Upper lobe of right lung (tissue), 1 donor: ENCODE data around the gene EN2. TPM values are rescaled to one million over a fixed set of nuclear protein-coding genes. Genes with fewer than 3 reads are reported as not detected.

Source experiments
- ATAC-seq: fragments of 200-7000 bp; cut with Tn5 transposase; one replicate; pipeline ENCODE4 v1.9.1; 2020; ENCODE audit warnings: mild to moderate bottlenecking, moderate library complexity
- DNase-seq: peaks from one replicate; pipeline ENCODE4 v3.0.0-alpha.2; 2020
- H3K27ac ChIP-seq: fragments of 200-600 bp; one replicate; pipeline ENCODE4 v1.8.0; 2022
- H3K27me3 ChIP-seq: fragments of 200-600 bp; one replicate; pipeline ENCODE4 v1.8.0; 2022; ENCODE audit warnings: mild to moderate bottlenecking
- H3K36me3 ChIP-seq: fragments of 200-600 bp; one replicate; pipeline ENCODE4 v1.8.0; 2022
- H3K4me1 ChIP-seq: fragments of 200-600 bp; one replicate; pipeline ENCODE4 v1.8.0; 2022
- H3K4me3 ChIP-seq: fragments of 200-600 bp; one replicate; pipeline ENCODE4 v1.8.0; 2022; ENCODE audit warnings: mild to moderate bottlenecking
- H3K9me3 ChIP-seq: fragments of 200-600 bp; one replicate; pipeline ENCODE4 v1.8.0; 2022
- CTCF ChIP-seq: fragments of 200-600 bp; IDR thresholded peaks from one replicate; pipeline ENCODE4 v1.8.0; 2022; ENCODE audit warnings: antibody characterized with exemption
- intact Hi-C: fragments of 100-400 bp; cut with DNase I; formaldehyde crosslinking; loops from one replicate; pipeline ENCODE4 v1.11.0; 2022
- total RNA-seq: library from RNA; stranded (reverse); fragmentation: NEBNext Ultra II Directional; extraction: Animal tissue kit (Norgen Biotek cat#: 25700); gene quantifications from one replicate; pipeline ENCODE4 v1.2.1, GENCODE V29; 2021
- donor health status: DM: no; HTN: yes; CAD: no; lungs with severe emphysema.

The EN2 gene
- total RNA-seq, 1 donor from 2014 or later, result not detected

GRCh38 chr7:155412416-155413253 is 45.3 kb upstream of the EN2 start:
- intact Hi-C loops, result no loop called here
- Histone ChIP-seq H3K27me3 (peaks cover 36% of the 10 kb centered on the region), H3K4me1 (no peaks in the 10 kb centered on the region), H3K27ac (no peak overlapping the region), H3K9me3 (no peaks in the 10 kb centered on the region), H3K4me3 (no peak overlapping the region), H3K36me3 (no peaks in the 10 kb centered on the region)
- DNase-seq (peak; percentile 74), ATAC-seq (peak; percentile 79)
- peak; percentile 68 for TF ChIP-seq CTCF

GRCh38 chr7:155414547-155415492 is 43.1 kb upstream of the EN2 start:
- Histone ChIP-seq H3K9me3 (no peaks in the 10 kb centered on the region), H3K27ac (no peak overlapping the region), H3K4me1 (no peaks in the 10 kb centered on the region), H3K27me3 (peaks cover 27% of the 10 kb centered on the region), H3K36me3 (no peaks in the 10 kb centered on the region), H3K4me3 (no peak overlapping the region)
- ATAC-seq (no peak), DNase-seq (no peak)
- intact Hi-C loops, result no loop called here
- TF ChIP-seq CTCF, result no peak

- H3K27me3 ChIP-seq, result peaks cover 8% of the 10 kb centered on the region
- H3K4me3 ChIP-seq, result no peak overlapping the region
- DNase-seq (no peak), ATAC-seq (no peak)
- intact Hi-C loops, result no loop called here
- no peak overlapping the region for H3K27ac ChIP-seq
- no peak for TF ChIP-seq CTCF
- H3K36me3 ChIP-seq, result no peaks in the 10 kb centered on the region
- H3K4me1 ChIP-seq, result no peaks in the 10 kb centered on the region
- H3K9me3 ChIP-seq, result no peaks in the 10 kb centered on the region
Observed at GRCh38 chr7:155416646-155417380, 41.1 kb upstream of the EN2 start.

- ATAC-seq (no peak), DNase-seq (no peak)
- no peaks in the 10 kb centered on the region for H3K9me3 ChIP-seq
- H3K4me3 ChIP-seq, result no peak overlapping the region
- no peaks in the 10 kb centered on the region for H3K36me3 ChIP-seq
- H3K27ac ChIP-seq, result no peak overlapping the region
- H3K27me3 ChIP-seq, result peaks cover 8% of the 10 kb centered on the region
- no peak for TF ChIP-seq CTCF
- intact Hi-C loops, result no loop called here
- H3K4me1 ChIP-seq, result no peaks in the 10 kb centered on the region
Observed at GRCh38 chr7:155418304-155418703, 39.6 kb upstream of the EN2 start.

- no peak for DNase-seq
- intact Hi-C loops, result no loop called here
- Histone ChIP-seq H3K36me3 (no peaks in the 10 kb centered on the region), H3K27ac (no peak overlapping the region), H3K4me3 (no peak overlapping the region), H3K27me3 (peaks cover 8% of the 10 kb centered on the region), H3K4me1 (no peaks in the 10 kb centered on the region), H3K9me3 (no peaks in the 10 kb centered on the region)
- TF ChIP-seq CTCF, result no peak
- ATAC-seq, result no peak
Observed at GRCh38 chr7:155418941-155419755, 38.8 kb upstream of the EN2 start.
